AG04449 (cell line): ENCODE results near the gene ACTL6A.

Experiments
- CTCF ChIA-PET: fragments of 350-600 bp; formaldehyde crosslinking; extraction: SDS; loops from one replicate; lab custom pipeline; 2021; ENCODE audit warnings: antibody characterized with exemption; lab: Yijun Ruan, JAX
- POLR2A ChIA-PET: fragments of 400-600, 350-600 bp; formaldehyde crosslinking; extraction: SDS; loops from one replicate; lab custom pipeline; 2020; ENCODE audit warnings: antibody characterized with exemption, inconsistent platforms; lab: Yijun Ruan, JAX
- DNase-seq: peaks from one replicate; pipeline ENCODE4 v3.0.0-alpha.2; 2010; ENCODE audit warnings: low read depth, low spot score
- H3K4me3 ChIP-seq: 2 replicates; pipeline ENCODE4 v1.5.1; 2011; ENCODE audit warnings: low read depth, mild to moderate bottlenecking, control low read depth, low read length
- TF ChIP-seq, protein P1 (sequence below): IDR thresholded peaks from one replicate; pipeline ENCODE4 v1.5.1; 2011; ENCODE audit warnings: mild to moderate bottlenecking, moderate library complexity, low read length, control low read depth, inconsistent platforms; ENCODE audit not compliant: insufficient read depth; ENCODE audit errors: missing control alignments

Gene ACTL6A

DNA sequence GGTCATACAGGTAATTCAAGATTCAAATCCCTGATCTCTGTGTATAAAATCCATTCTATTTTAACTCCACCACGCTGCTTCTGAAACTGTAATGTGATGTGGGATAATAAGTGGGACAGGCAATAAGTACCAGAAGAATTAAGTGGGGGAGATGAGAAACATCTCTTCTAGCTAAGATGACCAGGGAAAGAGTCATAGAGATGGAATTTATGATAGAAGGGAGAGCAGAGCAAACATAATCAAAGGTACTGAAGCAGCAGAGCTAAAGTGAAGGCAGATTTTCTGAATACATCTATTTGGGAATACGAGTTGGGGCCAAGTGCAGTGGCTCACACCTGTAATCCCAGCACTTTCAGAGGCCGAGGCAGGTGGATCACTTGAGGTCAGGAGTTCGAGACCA is 36.8 kb downstream of the ACTL6A start:
- TF ChIP-seq, protein P1, sequence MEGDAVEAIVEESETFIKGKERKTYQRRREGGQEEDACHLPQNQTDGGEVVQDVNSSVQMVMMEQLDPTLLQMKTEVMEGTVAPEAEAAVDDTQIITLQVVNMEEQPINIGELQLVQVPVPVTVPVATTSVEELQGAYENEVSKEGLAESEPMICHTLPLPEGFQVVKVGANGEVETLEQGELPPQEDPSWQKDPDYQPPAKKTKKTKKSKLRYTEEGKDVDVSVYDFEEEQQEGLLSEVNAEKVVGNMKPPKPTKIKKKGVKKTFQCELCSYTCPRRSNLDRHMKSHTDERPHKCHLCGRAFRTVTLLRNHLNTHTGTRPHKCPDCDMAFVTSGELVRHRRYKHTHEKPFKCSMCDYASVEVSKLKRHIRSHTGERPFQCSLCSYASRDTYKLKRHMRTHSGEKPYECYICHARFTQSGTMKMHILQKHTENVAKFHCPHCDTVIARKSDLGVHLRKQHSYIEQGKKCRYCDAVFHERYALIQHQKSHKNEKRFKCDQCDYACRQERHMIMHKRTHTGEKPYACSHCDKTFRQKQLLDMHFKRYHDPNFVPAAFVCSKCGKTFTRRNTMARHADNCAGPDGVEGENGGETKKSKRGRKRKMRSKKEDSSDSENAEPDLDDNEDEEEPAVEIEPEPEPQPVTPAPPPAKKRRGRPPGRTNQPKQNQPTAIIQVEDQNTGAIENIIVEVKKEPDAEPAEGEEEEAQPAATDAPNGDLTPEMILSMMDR: no peak
- POLR2A ChIA-PET: no interaction called here
- DNase-seq: no peak
- no peak overlapping the region for H3K4me3 ChIP-seq
- CTCF ChIA-PET: interaction anchor here (1.2 to 1.4 kb wide), 2 partner anchors 11 to 37 kb away, joined by 3 read pairs; partner anchors contain the start of gene ACTL6A

DNA sequence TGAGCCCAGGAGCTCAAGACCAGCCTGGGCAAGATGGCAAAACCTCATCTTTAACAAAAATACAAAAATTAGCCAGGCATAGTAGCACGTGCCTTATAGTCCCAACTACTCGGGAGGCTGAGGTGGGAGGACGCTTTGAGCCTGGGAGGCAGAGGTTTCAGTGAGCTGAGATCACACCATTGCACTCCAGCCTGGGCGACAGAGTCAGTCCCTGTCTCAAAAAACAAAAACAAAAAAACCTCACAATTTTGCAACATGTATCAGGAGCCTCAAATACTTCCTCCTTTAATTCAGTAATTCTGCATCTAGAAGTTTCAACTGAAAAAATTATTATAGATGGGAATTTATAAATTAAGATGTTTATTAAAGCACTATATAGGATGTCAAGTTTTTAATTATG is 40.6 kb downstream of the ACTL6A start:
- ChIA-PET POLR2A (no interaction called here), CTCF (interaction anchor here (1.0 to 1.2 kb wide), 3 partner anchors 10 to 36 kb away, joined by 3 read pairs; no protein-coding TSS in a partner anchor)
- TF ChIP-seq, protein P1: no peak
- peak overlapping the region; percentile 93 for H3K4me3 ChIP-seq
- no peak for DNase-seq

DNA sequence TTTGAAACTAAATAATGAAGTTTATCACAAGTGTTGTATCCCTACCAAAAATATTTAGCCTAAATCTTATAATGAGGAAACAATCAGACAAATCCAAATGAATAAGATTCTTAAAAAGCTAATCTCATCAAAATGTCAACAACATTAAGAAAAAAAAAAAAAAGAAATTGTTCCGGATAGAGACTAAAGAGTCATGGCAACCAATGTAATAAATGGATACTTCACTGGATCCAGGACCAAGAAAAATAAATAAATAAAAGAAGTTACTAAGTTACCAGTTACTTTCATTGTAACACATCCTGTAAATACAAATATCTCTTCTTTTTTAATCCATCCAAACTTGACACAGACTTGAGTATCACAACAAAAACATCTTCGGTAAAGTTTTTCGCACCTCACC is 41.1 kb downstream of the ACTL6A start:
- peak overlapping the region; percentile 93 for H3K4me3 ChIP-seq
- CTCF ChIA-PET: interaction anchor here (1.0 kb wide), 1 partner anchor 36 kb away, joined by 3 read pairs; no protein-coding TSS in a partner anchor
- DNase-seq: no peak
- POLR2A ChIA-PET: no interaction called here
- TF ChIP-seq, protein P1: no peak

DNA sequence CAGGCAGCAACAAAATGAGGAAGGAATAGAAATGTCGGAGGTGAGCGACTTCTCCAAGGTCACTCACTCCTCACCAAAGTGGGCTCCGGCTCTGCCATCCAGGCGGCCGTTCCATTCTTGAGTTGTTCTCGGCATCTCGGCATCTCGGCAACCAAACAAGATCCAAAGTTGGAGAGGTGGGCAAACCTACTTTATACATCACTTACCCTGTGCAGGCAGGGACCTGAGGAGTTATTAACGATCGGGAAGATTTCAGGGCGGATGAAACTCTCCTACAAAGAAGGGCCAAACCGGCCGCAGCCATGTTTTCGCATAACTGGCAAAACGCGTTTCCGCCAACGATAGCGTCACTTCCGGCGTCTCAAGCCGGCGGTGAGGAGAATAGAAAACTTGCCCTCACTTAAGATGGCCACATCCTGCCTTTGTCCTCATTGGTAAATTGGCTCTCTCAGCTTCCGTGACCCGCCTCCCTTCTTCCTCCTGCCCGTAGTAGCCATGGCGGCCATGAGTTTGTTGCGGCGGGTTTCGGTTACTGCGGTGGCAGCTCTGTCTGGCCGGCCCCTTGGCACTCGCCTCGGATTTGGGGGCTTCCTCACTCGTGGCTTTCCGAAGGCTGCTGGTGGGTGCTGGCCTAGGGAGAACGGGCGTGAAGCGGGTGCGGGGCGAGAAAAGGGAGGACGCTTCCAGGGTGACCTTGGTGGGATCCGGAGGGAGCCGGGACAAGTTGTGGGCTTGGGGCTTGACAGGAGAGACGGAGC is 41.8 kb downstream of the ACTL6A start, which contains the start of the genes MRPL47 and NDUFB5:
MRPL47 (minus strand) TSS at position 318 of the 758 bp plus-strand sequence; CDS start at position 304, 14 bp downstream.
NDUFB5 (plus strand) TSS at position 474 of the 758 bp plus-strand sequence; CDS start at position 496, 22 bp downstream.
- POLR2A ChIA-PET: interaction anchor here (0.7 kb wide), 1 partner anchor 20 kb away, joined by 3 read pairs; no protein-coding TSS in a partner anchor

GRCh38 chr3:179606534-179607085 is 43.9 kb downstream of the ACTL6A start:
- no peak overlapping the region for H3K4me3 ChIP-seq
- ChIA-PET CTCF (interaction anchor here (1.8 kb wide), 1 partner anchor 44 kb away, joined by 5 read pairs; no protein-coding TSS in a partner anchor), POLR2A (no interaction called here)
- no peak for DNase-seq
- TF ChIP-seq, protein P1: no peak

More for the DNA sequence above, 41.8 kb downstream of the ACTL6A start, which contains the start of the genes MRPL47 and NDUFB5:
- CTCF ChIA-PET: interaction anchor here (1.3 kb wide), 1 partner anchor 283 kb away, joined by 3 read pairs; no protein-coding TSS in a partner anchor
- peak within 1 kb of the TSS; percentile 93 for H3K4me3 ChIP-seq
- peak; percentile 81 for DNase-seq
- TF ChIP-seq, protein P1: no peak
